GM12878 (cell line): ENCODE results near the gene PITPNC1.

Experiments used
- NFYA ChIP-seq: IDR thresholded peaks from 2 replicates; pipeline ENCODE4 v1.6.1; 2011; ENCODE audit warnings: low read depth, mild to moderate bottlenecking, low read length, improper control_type of control experiment, borderline replicate concordance
- POLR2AphosphoS5 ChIP-seq: IDR thresholded peaks from 2 replicates; pipeline ENCODE4 v1.6.1; 2011; ENCODE audit warnings: mild to moderate bottlenecking, low read length, inconsistent platforms
- TF ChIP-seq, protein P1 (sequence below), 3 experiments: IDR thresholded peaks in 2 of 3; conservative IDR thresholded peaks in 1 of 3; 2 replicates each; pipeline ENCODE4 v1.5.1; 2011; ENCODE audit warnings: low read depth in 3 of 3, low read length in 3 of 3, mild to moderate bottlenecking in 3 of 3, control low read depth in 2 of 3, moderate library complexity in 2 of 3, inconsistent platforms in 1 of 3, mixed read lengths in 1 of 3; ENCODE audit not compliant: control insufficient read depth in 2 of 3, insufficient read depth in 1 of 3; ENCODE audit errors: extremely low read depth in 1 of 3

DNA sequence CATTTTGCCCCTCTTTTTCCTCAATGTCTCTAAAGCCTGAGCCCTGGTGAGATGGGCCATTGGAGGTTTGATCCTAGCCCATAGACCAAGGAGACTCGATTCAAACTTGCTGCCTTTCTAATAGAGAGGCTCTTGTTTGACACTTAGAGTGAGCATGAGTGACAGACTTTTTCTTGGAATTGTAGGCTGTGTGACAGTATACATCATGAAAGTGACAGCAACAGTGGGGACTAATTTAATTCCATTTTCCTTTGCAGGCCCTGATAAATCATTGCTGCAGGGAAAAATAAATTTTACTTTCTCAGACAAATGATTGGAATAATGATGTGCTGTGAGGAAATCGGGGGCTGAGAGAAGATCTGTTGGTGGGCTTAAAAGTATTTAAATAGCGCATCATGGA lies 171.6 kb downstream of the PITPNC1 start:
- TF ChIP-seq, protein P1, sequence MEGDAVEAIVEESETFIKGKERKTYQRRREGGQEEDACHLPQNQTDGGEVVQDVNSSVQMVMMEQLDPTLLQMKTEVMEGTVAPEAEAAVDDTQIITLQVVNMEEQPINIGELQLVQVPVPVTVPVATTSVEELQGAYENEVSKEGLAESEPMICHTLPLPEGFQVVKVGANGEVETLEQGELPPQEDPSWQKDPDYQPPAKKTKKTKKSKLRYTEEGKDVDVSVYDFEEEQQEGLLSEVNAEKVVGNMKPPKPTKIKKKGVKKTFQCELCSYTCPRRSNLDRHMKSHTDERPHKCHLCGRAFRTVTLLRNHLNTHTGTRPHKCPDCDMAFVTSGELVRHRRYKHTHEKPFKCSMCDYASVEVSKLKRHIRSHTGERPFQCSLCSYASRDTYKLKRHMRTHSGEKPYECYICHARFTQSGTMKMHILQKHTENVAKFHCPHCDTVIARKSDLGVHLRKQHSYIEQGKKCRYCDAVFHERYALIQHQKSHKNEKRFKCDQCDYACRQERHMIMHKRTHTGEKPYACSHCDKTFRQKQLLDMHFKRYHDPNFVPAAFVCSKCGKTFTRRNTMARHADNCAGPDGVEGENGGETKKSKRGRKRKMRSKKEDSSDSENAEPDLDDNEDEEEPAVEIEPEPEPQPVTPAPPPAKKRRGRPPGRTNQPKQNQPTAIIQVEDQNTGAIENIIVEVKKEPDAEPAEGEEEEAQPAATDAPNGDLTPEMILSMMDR (IDR thresholded peaks at IDR 0.05 in 2 of 3, conservative IDR thresholded peaks at IDR 0.05 in 1 of 3; ENCODE audit: control insufficient read depth in 2 of 3, extremely low read depth in 1 of 3, insufficient read depth in 1 of 3, low read depth in 3 of 3, low read length in 3 of 3), result no peak
- TF ChIP-seq POLR2AphosphoS5 (no peak), NFYA (no peak)
